HepG2 (cell line): Measurements from ENCODE around the gene ATP6V0E2. TPM values are rescaled to one million over a fixed set of nuclear protein-coding genes. Genes with fewer than 3 reads are reported as not detected.

Experiments
- ATAC-seq: fragments of 200-7000 bp; cut with Tn5 transposase; 3 replicates; pipeline ENCODE4 v1.9.1; 2020; ENCODE audit warnings: mild to moderate bottlenecking, moderate library complexity
- BruUV-seq: library from RNA; stranded (reverse); fragments of 400-500 nt; replicated peaks from 2 replicates; lab custom pipeline; 2021; lab: Mats Ljungman, UMichigan
- CTCF ChIA-PET: fragments of 300-600 bp; formaldehyde crosslinking; extraction: SDS; loops from one replicate; lab custom pipeline; 2021; ENCODE audit warnings: low total read pairs, inconsistent platforms, low intra/inter-chr PET ratio; lab: Yijun Ruan, JAX
- POLR2A ChIA-PET: fragments of 350-600 bp; sonication (Branson Sonifier 250); formaldehyde crosslinking; loops from one replicate; lab custom pipeline; 2020; ENCODE audit warnings: antibody characterized with exemption, inconsistent platforms; lab: Yijun Ruan, JAX
- DNase-seq: peaks from one replicate; pipeline ENCODE4 v3.0.0-alpha.2; 2015; ENCODE audit warnings: low spot score
- FAIRE-seq: peaks from 3 replicates; lab custom pipeline; 2011; peaks lifted over from hg19 to GRCh38; lab: Jason Lieb, UNC
- H2AFZ ChIP-seq: one replicate; pipeline ENCODE4 v1.6.1; 2011; ENCODE audit warnings: low read length, inconsistent platforms
- H3K27ac ChIP-seq: fragments of 300-600 bp; 3 replicates; pipeline ENCODE4 v1.8.0; 2011; ENCODE audit warnings: mixed run types, mild to moderate bottlenecking, mixed read lengths, low read length, inconsistent platforms; ENCODE audit not compliant: insufficient read depth; ENCODE audit errors: extremely low read length
- H3K27me3 ChIP-seq, 2 experiments: fragments of 200-600 bp in 1 of 2; 2 replicates in 1 of 2; 3 replicates in 1 of 2; pipeline versions ENCODE4 v1.6.0 to v1.8.0; 2011; ENCODE audit warnings: low read length in 2 of 2, mild to moderate bottlenecking in 2 of 2, moderate library complexity in 2 of 2, inconsistent platforms in 1 of 2; ENCODE audit not compliant: insufficient read depth in 2 of 2, control insufficient read depth in 1 of 2
- H3K36me3 ChIP-seq, 2 experiments: fragments of 200-600 bp in 1 of 2; replicated peaks in 1 of 2; 2 replicates in 1 of 2; 3 replicates in 1 of 2; pipeline versions ENCODE4 v1.5.1 to v1.8.0; 2011; ENCODE audit warnings: low read length in 2 of 2, inconsistent platforms in 1 of 2; ENCODE audit not compliant: insufficient read depth in 2 of 2, control insufficient read depth in 1 of 2
- H3K4me1 ChIP-seq: 2 replicates; pipeline ENCODE4 v1.5.1; 2012; ENCODE audit warnings: low read length, inconsistent platforms; ENCODE audit not compliant: insufficient read depth
- H3K4me2 ChIP-seq: 2 replicates; pipeline ENCODE4 v1.6.0; 2011; ENCODE audit warnings: low read depth, low read length, inconsistent platforms
- H3K4me3 ChIP-seq, 3 experiments: fragments of 200-600 bp in 1 of 3; sonication (generic), shearing (Covaris generic) in 1 of 3; replicated peaks in 1 of 3; 2 replicates each; pipeline ENCODE4 v1.5.1; 2011 to 2016; ENCODE audit warnings: low read length in 3 of 3, inconsistent platforms in 2 of 3, low read depth in 2 of 3, mild to moderate bottlenecking in 2 of 3, control low read depth in 1 of 3, mixed read lengths in 1 of 3; ENCODE audit not compliant: insufficient read depth in 1 of 3
- H3K79me2 ChIP-seq: one replicate; pipeline ENCODE4 v1.6.1; 2011; ENCODE audit warnings: low read length, inconsistent platforms; ENCODE audit not compliant: insufficient read depth
- H3K9ac ChIP-seq: 2 replicates; pipeline ENCODE4 v1.6.0; 2011; ENCODE audit warnings: mild to moderate bottlenecking, low read depth, low read length, inconsistent platforms; ENCODE audit not compliant: insufficient read depth
- H3K9me3 ChIP-seq: 2 replicates; pipeline ENCODE4 v1.5.1; 2012; ENCODE audit warnings: mild to moderate bottlenecking, low read length
- H4K20me1 ChIP-seq: 2 replicates; pipeline ENCODE4 v1.6.0; 2011; ENCODE audit warnings: inconsistent platforms, mild to moderate bottlenecking, low read length, moderate library complexity; ENCODE audit not compliant: insufficient read depth
- AKAP8 ChIP-seq: sonication (generic); formaldehyde crosslinking; IDR thresholded peaks from 2 replicates; pipeline ENCODE4 v1.5.1; 2020; ENCODE audit warnings: mild to moderate bottlenecking, missing genetic modification reagents
- BORCS8-MEF2B ChIP-seq: sonication (generic); formaldehyde crosslinking; IDR thresholded peaks from 2 replicates; pipeline ENCODE4 v1.8.0; 2022; ENCODE audit warnings: mild to moderate bottlenecking, missing genetic modification reagents
- FOSL1 ChIP-seq: sonication (generic); formaldehyde crosslinking; IDR thresholded peaks from 2 replicates; pipeline ENCODE4 v1.9.0; 2021; ENCODE audit warnings: missing genetic modification reagents, borderline replicate concordance
- GPN1 ChIP-seq: sonication (generic); formaldehyde crosslinking; IDR thresholded peaks from 2 replicates; pipeline ENCODE4 v1.5.1; 2020; ENCODE audit warnings: missing genetic modification reagents, borderline replicate concordance
- POLR2G ChIP-seq: fragments of 200-400 bp; formaldehyde crosslinking; IDR thresholded peaks from 2 replicates; pipeline ENCODE4 v1.6.1; 2018; ENCODE audit warnings: mild to moderate bottlenecking, low read depth, low read length, moderate library complexity
- TBP ChIP-seq: sonication (generic); formaldehyde crosslinking; IDR thresholded peaks from 2 replicates; pipeline ENCODE4 v1.5.0; 2020; ENCODE audit warnings: missing genetic modification reagents
- ZBED4 ChIP-seq: sonication (generic); formaldehyde crosslinking; IDR thresholded peaks from 2 replicates; pipeline ENCODE4 v1.4.0; 2020; ENCODE audit warnings: missing genetic modification reagents, borderline replicate concordance
- ZFY ChIP-seq: sonication (generic); formaldehyde crosslinking; IDR thresholded peaks from 2 replicates; pipeline ENCODE4 v1.4.0; 2020; ENCODE audit warnings: missing genetic modification reagents
- ZNF468 ChIP-seq: sonication (generic); formaldehyde crosslinking; IDR thresholded peaks from 2 replicates; pipeline ENCODE4 v1.8.0; 2022; ENCODE audit warnings: mild to moderate bottlenecking, moderate library complexity, missing genetic modification reagents
- ZNF484 ChIP-seq: sonication (generic); formaldehyde crosslinking; IDR thresholded peaks from 2 replicates; pipeline ENCODE4 v1.5.1; 2020; ENCODE audit warnings: mild to moderate bottlenecking, low read depth, missing genetic modification reagents, borderline replicate concordance
- ZNF782 ChIP-seq: sonication (generic); formaldehyde crosslinking; IDR thresholded peaks from 2 replicates; pipeline ENCODE4 v1.4.0; 2020; ENCODE audit warnings: missing genetic modification reagents, mild to moderate bottlenecking, borderline replicate concordance
- ZNF816 ChIP-seq: sonication (generic); formaldehyde crosslinking; IDR thresholded peaks from 2 replicates; pipeline ENCODE4 v1.8.0; 2022; ENCODE audit warnings: missing genetic modification reagents, mild to moderate bottlenecking, borderline replicate concordance
- ZNF879 ChIP-seq: sonication (generic); formaldehyde crosslinking; IDR thresholded peaks from 2 replicates; pipeline ENCODE4 v1.8.1; 2023; ENCODE audit warnings: missing genetic modification reagents
- WGBS: methylation state at CpG from one replicate; pipeline ENCODE4 v1.1.6; 2017; ENCODE audit warnings: low lambda C conversion rate; 5-methylcytosine and 5-hydroxymethylcytosine counted together
- in situ Hi-C: cut with HindIII; loops from 2 replicates; pipeline ENCODE4 v1.10.0; 2017; ENCODE audit warnings: low pct_unique_long_range_greater_than_20kb; ENCODE audit not compliant: extremely low pct_ligation_motif_present
- intact Hi-C: fragments of 100-400 bp; cut with micrococcal nuclease; formaldehyde crosslinking; loops from one replicate; pipeline ENCODE4 v1.10.0; 2022; ENCODE audit not compliant: unreplicated experiment
- polyA plus RNA-seq, 8 experiments: library from polyadenylated mRNA; depleted of rRNA in 3 of 8; stranded (reverse) in 7 of 8; unstranded in 1 of 8; fragments of >200 nt; fragmentation: Illumina TruSeq in 4 of 8; extraction: Trizol in 4 of 8; gene quantifications; 2 replicates each; pipeline versions ENCODE4 v1.2.1 to v1.2.3, GENCODE V29; 2011 to 2016; ENCODE audit warnings: low read depth in 4 of 8, missing spikeins in 1 of 8, mixed read lengths in 1 of 8; ENCODE audit not compliant: insufficient read depth in 1 of 8
- total RNA-seq, 5 experiments: library from RNA; depleted of rRNA; stranded (reverse); fragments of >200 nt; fragmentation: Illumina TruSeq; extraction: Trizol; gene quantifications; 2 replicates each; pipeline ENCODE4 v1.2.3, GENCODE V29; 2016; ENCODE audit warnings: low read depth in 1 of 5

Gene ATP6V0E2
- total and polyA plus RNA-seq, 2 of the 13 experiments (the other 11 are each of a cell fraction or from before 2014, with no cell fraction given), result 36.8 to 203 TPM

- BruUV-seq, result no TSS peak
- peak within 1 kb of the TSS; percentile 68 to 95 (median 73) for H3K4me3 ChIP-seq
- H3K9me3 ChIP-seq, result no peaks in the 10 kb centered on the region
- CTCF ChIA-PET, result no interaction called here
- H2AFZ ChIP-seq, result no peak within 1 kb of the TSS
- FAIRE-seq (peak; percentile 90), ATAC-seq (peak; percentile 97), DNase-seq (peak; percentile 95)
- H4K20me1 ChIP-seq, result no peaks in the 10 kb centered on the region
- 0% methylated on average over 15 of the region's 86 CpGs for WGBS
- POLR2A ChIA-PET, result interaction anchor here (0.7 to 1.6 kb wide), 7 partner anchors 8 to 568 kb away, joined by 3 to 9 read pairs (median 3); no protein-coding TSS in a partner anchor
- H3K27ac ChIP-seq, result peak within 1 kb of the TSS; percentile 59
- H3K79me2 ChIP-seq, result peaks cover 2% of the 10 kb centered on the region
- H3K27me3 ChIP-seq, result 0 out of 5 replicates have a peak, but pooled peaks cover 0 to under 1% of the 10 kb centered on the region in 2 experiments
- H3K9ac ChIP-seq, result peak within 1 kb of the TSS; percentile 62
- in situ Hi-C loops (no loop called here), intact Hi-C loops (loop anchor here (2.0 kb wide), 1 partner anchor 34 kb away; the partner anchor contains the start of gene ATP6V0E2)
- peaks cover 15% of the 10 kb centered on the region for H3K4me1 ChIP-seq
- no peaks in the 10 kb centered on the region for H3K36me3 ChIP-seq
- H3K4me2 ChIP-seq, result peak within 1 kb of the TSS; percentile 64
- TF ChIP-seq ZFY (CRISPR knock-in tag) (peak; percentile 97), GPN1 (CRISPR knock-in tag) (no peak), ZNF484 (no peak; the same call in 1 of the 2 replicates), ZBED4 (CRISPR knock-in tag) (no peak), POLR2G (peak; percentile 88), ZNF782 (CRISPR knock-in tag) (peak; percentile 74; the same call in 1 of the 2 replicates), ZNF879 (CRISPR knock-in tag) (no peak), ZNF468 (CRISPR knock-in tag) (no peak), TBP (no peak), ZNF816 (CRISPR knock-in tag) (no peak), AKAP8 (peak; percentile 53; the same call in 1 of the 2 replicates), BORCS8-MEF2B (peak; percentile 63; the same call in 1 of the 2 replicates), FOSL1 (CRISPR knock-in tag) (no peak)
Measured at GRCh38 chr7:149838224-149838991, 35.4 kb upstream of the ATP6V0E2 start, which contains the start of gene ZNF862. TSS of gene ZNF862 (plus strand) at chr7:149838375. CDS start at chr7:149838612, 237 bp downstream.
